Tibial nerve (tissue), 4 donors: ENCODE measurements around the gene RNF103. TPM values are rescaled to one million over a fixed set of nuclear protein-coding genes. Genes with fewer than 3 reads are reported as not detected.

Source experiments
- DNase-seq, 2 donors: peaks; one replicate each; pipeline ENCODE4 v3.0.0-alpha.2; 2019; ENCODE audit warnings: low spot score in 2 of 2
- H3K27ac ChIP-seq, 4 donors: fragments of 200-600 bp; sonication (generic) in 3 of 4; one replicate each; pipeline ENCODE4 v1.5.1; 2017 to 2019; ENCODE audit warnings: mild to moderate bottlenecking in 1 of 4
- H3K27me3 ChIP-seq, 2 donors: fragments of 200-600 bp; sonication (generic) in 1 of 2; one replicate each; pipeline versions ENCODE4 v1.5.1 to v1.6.0; 2017 to 2019
- H3K36me3 ChIP-seq, 3 donors: fragments of 200-600 bp; sonication (generic); one replicate each; pipeline ENCODE4 v1.5.1; 2018 to 2019
- H3K4me1 ChIP-seq, 4 donors: fragments of 200-600 bp; sonication (generic) in 3 of 4; one replicate each; pipeline ENCODE4 v1.5.1; 2017 to 2019
- H3K4me3 ChIP-seq, 4 donors: fragments of 200-600 bp; sonication (generic) in 3 of 4; one replicate each; pipeline ENCODE4 v1.5.1; 2017 to 2019; ENCODE audit warnings: mild to moderate bottlenecking in 1 of 4, moderate library complexity in 1 of 4
- H3K9me3 ChIP-seq, 4 donors: fragments of 200-600 bp; sonication (generic) in 3 of 4; one replicate each; pipeline ENCODE4 v1.5.1; 2017 to 2019
- CTCF ChIP-seq, 5 experiments: fragments of 200-600 bp in 3 of 5; fragments of 450-650 bp in 2 of 5; sonication (generic) in 3 of 5; IDR thresholded peaks; one replicate each; pipeline ENCODE4 v1.5.1; 2016 to 2019; ENCODE audit warnings: antibody characterized with exemption in 5 of 5, mild to moderate bottlenecking in 3 of 5, moderate library complexity in 2 of 5
- EP300 ChIP-seq, 2 donors: sonication (generic); formaldehyde crosslinking; IDR thresholded peaks; one replicate each; pipeline ENCODE4 v1.6.1; 2017; ENCODE audit warnings: antibody characterized with exemption in 2 of 2, mild to moderate bottlenecking in 1 of 2
- POLR2A ChIP-seq, 2 donors: fragments of 450-650 bp; IDR thresholded peaks; one replicate each; pipeline ENCODE4 v1.6.1; 2017; ENCODE audit warnings: antibody characterized with exemption in 2 of 2, mild to moderate bottlenecking in 2 of 2, moderate library complexity in 2 of 2
- WGBS, 2 donors: methylation state at CpG; one replicate each; pipeline ENCODE4 v1.1.5; 2018; 5-methylcytosine and 5-hydroxymethylcytosine counted together
- total RNA-seq, 4 donors: library from RNA; depleted of rRNA; stranded (reverse); fragments of >200 nt; gene quantifications; one replicate each; pipeline ENCODE4 v1.1.0, GENCODE V29; 2016

Gene RNF103
- total RNA-seq, 4 donors from 2014 or later, result 41.7 to 72.5 (median 58.6) TPM

GRCh38 chr2:86625096-86625495 lies 1.4 kb upstream of the RNF103 start:
- WGBS, 2 donors, result 45 to 52% methylated on average over 4 of the region's 4 CpGs

GRCh38 chr2:86624267-86624547 lies 542 bp upstream of the RNF103 start:
- DNase-seq, result no peak
- Histone ChIP-seq H3K36me3 (peaks cover 0 to 3% (median 0%) of the 10 kb centered on the region in 3 donors), H3K27me3 (no peaks in the 10 kb centered on the region), H3K27ac (peak overlapping the region; percentile 90 to 99 (median 98)), H3K9me3 (no peaks in the 10 kb centered on the region), H3K4me3 (peak overlapping the region; percentile 28 to 89 (median 72)), H3K4me1 (peaks cover 0 to 51% (median 11%) of the 10 kb centered on the region in 4 donors)
- 75 to 79% methylated on average over 6 of the region's 6 CpGs for WGBS, 2 donors
- no peak for TF ChIP-seq POLR2A (IDR thresholded peaks at IDR 0.05)
- TF ChIP-seq EP300 (IDR thresholded peaks at IDR 0.05), result no peak
- no peak for TF ChIP-seq CTCF (IDR thresholded peaks at IDR 0.05)

More at GRCh38 chr2:86625096-86625495, 1.4 kb upstream of the RNF103 start:
- peak overlapping the region in 3 of 4 donors; percentile 9 to 99 (median 98) for H3K27ac ChIP-seq
- no peaks in the 10 kb centered on the region for H3K36me3 ChIP-seq
- H3K4me3 ChIP-seq, result no peak overlapping the region
- no peak for TF ChIP-seq POLR2A (IDR thresholded peaks at IDR 0.05)
- TF ChIP-seq EP300 (IDR thresholded peaks at IDR 0.05), result peak in 1 of 2 donors; percentile 78
- DNase-seq, result no peak
- H3K4me1 ChIP-seq, result peaks cover 0 to 43% (median 10%) of the 10 kb centered on the region in 4 donors
- H3K27me3 ChIP-seq, result no peaks in the 10 kb centered on the region
- H3K9me3 ChIP-seq, result no peaks in the 10 kb centered on the region

GRCh38 chr2:86623043-86623493 lies 597 bp downstream of the RNF103 start:
- no peak for TF ChIP-seq POLR2A (IDR thresholded peaks at IDR 0.05)
- no peak for TF ChIP-seq EP300 (IDR thresholded peaks at IDR 0.05)
- TF ChIP-seq CTCF (IDR thresholded peaks at IDR 0.05), result no peak
- no peaks in the 10 kb centered on the region for H3K27me3 ChIP-seq
- DNase-seq, result peak; percentile 22 to 43

GRCh38 chr2:86622519-86623042 lies 1.1 kb downstream of the RNF103 start:
- DNase-seq, result peak in 1 of 2 donors; percentile 37
- Histone ChIP-seq H3K4me3 (peak overlapping the region; percentile 69 to 89 (median 80)), H3K4me1 (peaks cover 0 to 54% (median 11%) of the 10 kb centered on the region in 4 donors), H3K27ac (peak overlapping the region; percentile 90 to 99 (median 98)), H3K36me3 (peaks cover 0 to 12% (median 0%) of the 10 kb centered on the region in 3 donors), H3K9me3 (no peaks in the 10 kb centered on the region), H3K27me3 (no peaks in the 10 kb centered on the region)
- 0 to 1% methylated on average over 29 of the region's 29 CpGs for WGBS, 2 donors
- TF ChIP-seq CTCF (IDR thresholded peaks at IDR 0.05), result no peak

More at GRCh38 chr2:86623043-86623493, 597 bp downstream of the RNF103 start:
- Histone ChIP-seq H3K36me3 (peaks cover 0 to 9% (median 0%) of the 10 kb centered on the region in 3 donors), H3K4me3 (peak overlapping the region; percentile 69 to 89 (median 80)), H3K4me1 (peaks cover 0 to 53% (median 11%) of the 10 kb centered on the region in 4 donors), H3K27ac (peak overlapping the region; percentile 90 to 99 (median 98)), H3K9me3 (no peaks in the 10 kb centered on the region)
- 1% methylated on average over 24 to 56 of the region's 56 CpGs for WGBS, 2 donors

- WGBS, 2 donors, result 8 to 10% methylated on average over 6 of the region's 6 CpGs
- Histone ChIP-seq H3K27me3 (no peaks in the 10 kb centered on the region), H3K4me3 (peak overlapping the region; percentile 69 to 89 (median 80)), H3K36me3 (peaks cover 0 to 24% (median 0%) of the 10 kb centered on the region in 3 donors), H3K4me1 (peaks cover 0 to 64% (median 11%) of the 10 kb centered on the region in 4 donors), H3K27ac (peak overlapping the region; percentile 90 to 99 (median 98)), H3K9me3 (no peaks in the 10 kb centered on the region)
- no peak for TF ChIP-seq CTCF (IDR thresholded peaks at IDR 0.05)
- TF ChIP-seq POLR2A (IDR thresholded peaks at IDR 0.05), result no peak
- TF ChIP-seq EP300 (IDR thresholded peaks at IDR 0.05), result no peak
- DNase-seq, result no peak
These were observed 2.3 kb downstream of the RNF103 start for GRCh38 chr2:86621280-86621943.
